NT2/D1 (cell line): ENCODE data around the gene DIP2C.

Source experiments
- DNase-seq: peaks from one replicate; pipeline ENCODE4 v3.0.0-alpha.2; 2011; ENCODE audit warnings: low read depth, low spot score
- H3K27me3 ChIP-seq: 2 replicates; pipeline ENCODE4 v1.6.0; 2011; ENCODE audit warnings: mild to moderate bottlenecking; ENCODE audit not compliant: insufficient read length, insufficient read depth
- H3K36me3 ChIP-seq: 2 replicates; pipeline ENCODE4 v1.6.1; 2011; ENCODE audit warnings: mild to moderate bottlenecking, low read length, mixed read lengths; ENCODE audit not compliant: insufficient read depth, insufficient read length
- H3K4me1 ChIP-seq: 2 replicates; pipeline ENCODE4 v1.5.1; 2011; ENCODE audit not compliant: insufficient read depth, insufficient read length
- H3K4me3 ChIP-seq: 2 replicates; pipeline ENCODE4 v1.5.1; 2011; ENCODE audit warnings: low read depth; ENCODE audit not compliant: insufficient read length
- H3K9ac ChIP-seq: 2 replicates; pipeline ENCODE4 v1.6.0; 2011; ENCODE audit warnings: low read depth; ENCODE audit not compliant: insufficient read length
- H3K9me3 ChIP-seq: 2 replicates; pipeline ENCODE4 v1.5.1; 2011; ENCODE audit warnings: mild to moderate bottlenecking, low read length; ENCODE audit not compliant: insufficient read depth
- SUZ12 ChIP-seq: IDR thresholded peaks from 2 replicates; pipeline ENCODE4 v1.6.1; 2011; ENCODE audit not compliant: insufficient read length, insufficient read depth; ENCODE audit errors: extremely low read depth
- YY1 ChIP-seq: IDR thresholded peaks from 2 replicates; pipeline ENCODE4 v1.6.1; 2011; ENCODE audit not compliant: insufficient read length, insufficient read depth
- ZNF274 ChIP-seq: IDR thresholded peaks from 2 replicates; pipeline ENCODE4 v1.6.1; 2011; ENCODE audit warnings: mild to moderate bottlenecking, low read depth, low read length

DIP2C gene, protein sequence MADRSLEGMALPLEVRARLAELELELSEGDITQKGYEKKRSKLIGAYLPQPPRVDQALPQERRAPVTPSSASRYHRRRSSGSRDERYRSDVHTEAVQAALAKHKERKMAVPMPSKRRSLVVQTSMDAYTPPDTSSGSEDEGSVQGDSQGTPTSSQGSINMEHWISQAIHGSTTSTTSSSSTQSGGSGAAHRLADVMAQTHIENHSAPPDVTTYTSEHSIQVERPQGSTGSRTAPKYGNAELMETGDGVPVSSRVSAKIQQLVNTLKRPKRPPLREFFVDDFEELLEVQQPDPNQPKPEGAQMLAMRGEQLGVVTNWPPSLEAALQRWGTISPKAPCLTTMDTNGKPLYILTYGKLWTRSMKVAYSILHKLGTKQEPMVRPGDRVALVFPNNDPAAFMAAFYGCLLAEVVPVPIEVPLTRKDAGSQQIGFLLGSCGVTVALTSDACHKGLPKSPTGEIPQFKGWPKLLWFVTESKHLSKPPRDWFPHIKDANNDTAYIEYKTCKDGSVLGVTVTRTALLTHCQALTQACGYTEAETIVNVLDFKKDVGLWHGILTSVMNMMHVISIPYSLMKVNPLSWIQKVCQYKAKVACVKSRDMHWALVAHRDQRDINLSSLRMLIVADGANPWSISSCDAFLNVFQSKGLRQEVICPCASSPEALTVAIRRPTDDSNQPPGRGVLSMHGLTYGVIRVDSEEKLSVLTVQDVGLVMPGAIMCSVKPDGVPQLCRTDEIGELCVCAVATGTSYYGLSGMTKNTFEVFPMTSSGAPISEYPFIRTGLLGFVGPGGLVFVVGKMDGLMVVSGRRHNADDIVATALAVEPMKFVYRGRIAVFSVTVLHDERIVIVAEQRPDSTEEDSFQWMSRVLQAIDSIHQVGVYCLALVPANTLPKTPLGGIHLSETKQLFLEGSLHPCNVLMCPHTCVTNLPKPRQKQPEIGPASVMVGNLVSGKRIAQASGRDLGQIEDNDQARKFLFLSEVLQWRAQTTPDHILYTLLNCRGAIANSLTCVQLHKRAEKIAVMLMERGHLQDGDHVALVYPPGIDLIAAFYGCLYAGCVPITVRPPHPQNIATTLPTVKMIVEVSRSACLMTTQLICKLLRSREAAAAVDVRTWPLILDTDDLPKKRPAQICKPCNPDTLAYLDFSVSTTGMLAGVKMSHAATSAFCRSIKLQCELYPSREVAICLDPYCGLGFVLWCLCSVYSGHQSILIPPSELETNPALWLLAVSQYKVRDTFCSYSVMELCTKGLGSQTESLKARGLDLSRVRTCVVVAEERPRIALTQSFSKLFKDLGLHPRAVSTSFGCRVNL (N-terminal part only)

DNA sequence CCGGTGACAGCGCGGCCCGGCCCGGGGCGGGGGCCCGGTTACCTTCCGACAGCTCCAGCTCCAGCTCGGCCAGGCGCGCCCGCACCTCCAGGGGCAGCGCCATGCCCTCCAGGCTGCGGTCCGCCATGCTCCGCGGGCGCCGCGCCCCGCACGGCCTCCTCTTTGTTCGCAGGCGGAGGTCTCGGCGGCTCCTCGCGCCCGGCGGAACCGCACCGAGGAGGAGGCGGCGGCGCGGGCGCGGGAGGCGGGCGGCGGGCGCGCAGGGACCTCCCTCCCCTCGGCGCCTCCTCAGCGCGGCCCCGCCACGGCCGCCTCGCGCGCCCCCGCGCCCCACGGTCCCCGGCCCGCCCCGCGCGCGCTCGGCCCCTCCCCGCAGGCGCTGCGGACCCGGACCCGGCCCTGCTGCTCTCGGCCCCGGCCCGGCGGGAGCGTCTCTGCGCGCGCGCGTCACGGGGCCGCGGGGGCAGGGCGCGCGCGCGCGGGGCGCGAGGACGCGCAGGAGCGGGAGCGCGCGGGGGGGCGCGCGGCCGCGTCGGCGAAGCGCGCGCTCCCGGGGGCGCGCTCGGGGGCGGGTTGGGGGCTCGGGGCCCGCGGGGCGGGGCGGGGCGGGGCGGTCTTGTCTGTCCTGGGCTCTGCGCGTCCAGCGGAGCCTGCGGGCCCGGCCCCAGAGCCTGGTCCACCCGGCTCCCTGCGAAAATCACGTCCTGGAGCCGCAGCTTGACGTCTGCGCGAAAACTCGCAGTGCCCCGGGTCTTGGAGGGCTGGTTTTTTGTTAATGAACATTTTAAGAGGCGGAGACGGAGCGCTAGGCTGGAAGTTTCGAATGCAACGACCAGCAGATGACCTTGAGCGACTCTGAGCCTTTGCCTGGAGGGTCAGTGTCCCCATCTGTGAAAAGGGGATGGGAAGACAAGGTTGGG is at the start of gene DIP2C:
Gene DIP2C (minus strand): TSS at position 217 of the 920 bp plus-strand sequence. CDS start 90 bp downstream, at position 127.
- Histone ChIP-seq H3K4me3 (peak within 1 kb of the TSS; percentile 57), H3K9ac (peak within 1 kb of the TSS; percentile 81), H3K9me3 (no peaks in the 10 kb centered on the region), H3K4me1 (peaks cover 5% of the 10 kb centered on the region), H3K36me3 (peaks cover 11% of the 10 kb centered on the region), H3K27me3 (peaks cover 28% of the 10 kb centered on the region)
- DNase-seq: no peak
- TF ChIP-seq ZNF274 (no peak), YY1 (no peak), SUZ12 (no peak)

DNA sequence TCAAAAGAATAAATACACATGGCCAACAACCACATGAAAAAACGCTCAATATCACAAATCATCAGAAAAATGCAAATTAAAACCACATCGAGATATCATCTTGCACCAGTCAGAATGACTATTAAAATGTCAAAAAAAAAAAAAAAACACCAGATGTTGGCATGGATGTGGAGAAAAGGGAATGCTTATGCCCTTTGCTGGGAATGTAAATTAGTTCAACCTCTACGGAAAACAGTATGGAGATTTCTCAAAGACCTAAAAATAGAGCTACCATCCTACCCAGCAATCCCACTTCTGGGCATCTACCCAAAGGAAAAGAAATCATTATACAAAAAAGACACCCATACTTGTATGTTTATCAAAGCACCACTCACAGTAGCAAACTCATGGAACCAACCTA is 45.0 kb upstream of the DIP2C start:
- no peaks in the 10 kb centered on the region for H3K27me3 ChIP-seq
- DNase-seq: no peak

DNA sequence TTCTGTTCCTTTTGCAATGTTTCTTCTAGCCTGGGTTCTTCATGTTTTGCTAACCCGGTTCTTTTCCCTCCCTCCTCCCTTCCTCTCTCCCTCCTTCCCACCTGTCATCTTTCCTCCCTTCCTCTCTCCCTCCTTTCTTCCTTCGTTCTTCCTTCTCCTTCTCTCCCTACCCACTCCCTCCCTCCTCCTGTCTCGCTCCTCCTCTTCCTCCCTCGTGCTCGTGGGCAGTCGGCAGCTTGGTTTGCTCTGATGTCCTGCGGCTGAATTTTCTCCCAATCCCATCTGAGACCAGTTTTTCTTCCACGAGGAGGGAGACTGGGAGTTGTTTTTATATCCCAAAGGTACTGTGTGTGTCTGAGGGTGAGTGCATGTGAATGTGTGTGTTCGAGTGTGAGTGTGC is 43.6 kb upstream of the DIP2C start:
- DNase-seq: no peak
- no peaks in the 10 kb centered on the region for H3K27me3 ChIP-seq
- H3K9me3 ChIP-seq: no peaks in the 10 kb centered on the region
- no peaks in the 10 kb centered on the region for H3K36me3 ChIP-seq
- no peak overlapping the region for H3K4me3 ChIP-seq
- H3K4me1 ChIP-seq: no peaks in the 10 kb centered on the region
- no peak overlapping the region for H3K9ac ChIP-seq
- no peak for TF ChIP-seq ZNF274
- no peak for TF ChIP-seq SUZ12
- TF ChIP-seq YY1: no peak

More for the DNA sequence above, 45.0 kb upstream of the DIP2C start:
- no peaks in the 10 kb centered on the region for H3K9me3 ChIP-seq
- H3K9ac ChIP-seq: no peak overlapping the region
- no peaks in the 10 kb centered on the region for H3K4me1 ChIP-seq
- TF ChIP-seq YY1 (no peak), ZNF274 (no peak), SUZ12 (no peak)
- no peaks in the 10 kb centered on the region for H3K36me3 ChIP-seq
- no peak overlapping the region for H3K4me3 ChIP-seq

DNA sequence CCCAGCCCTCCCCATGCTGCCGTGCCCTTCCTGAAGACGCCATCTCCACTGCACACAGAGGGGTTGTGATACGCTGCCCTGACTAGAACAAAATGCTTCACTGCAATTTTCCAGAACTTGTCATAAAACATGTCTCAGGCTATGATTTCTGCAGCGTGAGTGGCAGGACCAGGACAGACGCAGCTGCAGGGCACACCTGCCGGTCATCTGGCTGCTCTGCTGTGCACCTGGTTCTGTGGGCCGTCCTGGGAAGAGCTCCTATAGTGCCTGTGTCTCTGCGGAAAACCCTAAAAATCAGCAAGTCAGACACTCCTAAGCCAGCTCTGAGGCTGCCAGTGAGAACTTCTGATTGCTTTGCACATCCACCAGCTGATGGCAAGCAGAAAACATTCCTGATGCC is 39.7 kb upstream of the DIP2C start:
- Histone ChIP-seq H3K9me3 (no peaks in the 10 kb centered on the region), H3K9ac (no peak overlapping the region), H3K36me3 (no peaks in the 10 kb centered on the region), H3K27me3 (no peaks in the 10 kb centered on the region), H3K4me3 (no peak overlapping the region), H3K4me1 (no peaks in the 10 kb centered on the region)
- no peak for TF ChIP-seq YY1
- no peak for DNase-seq

DNA sequence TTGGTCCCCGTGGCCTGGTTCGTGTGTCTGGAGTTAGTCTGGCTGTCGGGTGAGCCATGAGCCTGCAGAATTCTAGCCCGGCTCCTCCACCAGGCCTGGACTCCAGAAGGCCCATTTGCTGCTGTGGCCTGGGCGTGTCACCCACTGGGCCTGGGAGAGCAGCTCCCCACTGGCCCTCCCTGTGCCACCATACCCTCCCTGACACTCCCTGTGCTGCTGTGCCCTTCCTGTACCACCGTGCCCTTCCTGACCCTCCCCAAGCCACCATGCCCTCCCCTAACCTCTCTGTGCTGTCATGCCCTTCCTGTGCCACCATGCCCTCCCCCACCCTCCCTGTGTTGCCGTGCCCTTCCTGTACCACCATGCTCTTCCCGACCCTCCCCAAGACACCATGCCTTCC is 39.1 kb upstream of the DIP2C start:
- Histone ChIP-seq H3K4me1 (no peaks in the 10 kb centered on the region), H3K9ac (no peak overlapping the region), H3K9me3 (no peaks in the 10 kb centered on the region), H3K36me3 (no peaks in the 10 kb centered on the region), H3K4me3 (no peak overlapping the region), H3K27me3 (no peaks in the 10 kb centered on the region)
- no peak for DNase-seq
- TF ChIP-seq ZNF274: no peak
- TF ChIP-seq YY1: no peak
- no peak for TF ChIP-seq SUZ12

DNA sequence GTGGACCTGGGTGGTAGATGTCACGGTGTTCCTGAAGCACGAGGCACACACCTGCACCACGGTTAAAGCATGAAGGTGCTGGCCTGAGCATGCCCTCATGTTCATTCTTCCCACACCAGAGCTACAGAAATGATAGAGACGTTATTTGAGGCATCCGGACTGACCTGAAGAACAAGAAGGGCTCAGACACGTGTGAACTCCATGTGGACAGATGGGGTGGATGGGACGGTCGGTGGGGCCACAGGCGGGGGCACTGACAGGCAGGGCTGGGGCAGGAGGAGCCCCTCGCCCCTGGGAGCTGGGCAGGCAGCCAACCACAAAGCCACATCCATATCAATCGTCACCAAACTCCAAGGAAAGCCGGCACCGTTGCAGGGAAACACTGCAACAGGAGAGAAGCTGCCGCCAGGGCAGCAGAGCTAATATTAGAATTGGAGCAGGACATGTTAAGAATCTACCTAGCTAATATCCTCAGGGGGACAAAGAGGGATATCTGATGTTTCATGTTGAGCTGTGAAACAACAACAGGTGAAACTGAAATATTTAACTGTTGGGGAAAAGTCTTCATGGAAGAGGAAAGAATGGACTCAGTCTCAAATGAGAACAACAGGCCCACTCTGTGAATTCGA is 37.8 kb upstream of the DIP2C start:
- Histone ChIP-seq H3K27me3 (no peaks in the 10 kb centered on the region), H3K4me3 (no peak overlapping the region), H3K9me3 (no peaks in the 10 kb centered on the region), H3K4me1 (no peaks in the 10 kb centered on the region), H3K9ac (no peak overlapping the region), H3K36me3 (no peaks in the 10 kb centered on the region)
- DNase-seq: no peak
- TF ChIP-seq YY1: no peak
- TF ChIP-seq ZNF274: no peak
